ENCODE measurements around the gene ANO2.

- TF ChIP-seq, protein P1, sequence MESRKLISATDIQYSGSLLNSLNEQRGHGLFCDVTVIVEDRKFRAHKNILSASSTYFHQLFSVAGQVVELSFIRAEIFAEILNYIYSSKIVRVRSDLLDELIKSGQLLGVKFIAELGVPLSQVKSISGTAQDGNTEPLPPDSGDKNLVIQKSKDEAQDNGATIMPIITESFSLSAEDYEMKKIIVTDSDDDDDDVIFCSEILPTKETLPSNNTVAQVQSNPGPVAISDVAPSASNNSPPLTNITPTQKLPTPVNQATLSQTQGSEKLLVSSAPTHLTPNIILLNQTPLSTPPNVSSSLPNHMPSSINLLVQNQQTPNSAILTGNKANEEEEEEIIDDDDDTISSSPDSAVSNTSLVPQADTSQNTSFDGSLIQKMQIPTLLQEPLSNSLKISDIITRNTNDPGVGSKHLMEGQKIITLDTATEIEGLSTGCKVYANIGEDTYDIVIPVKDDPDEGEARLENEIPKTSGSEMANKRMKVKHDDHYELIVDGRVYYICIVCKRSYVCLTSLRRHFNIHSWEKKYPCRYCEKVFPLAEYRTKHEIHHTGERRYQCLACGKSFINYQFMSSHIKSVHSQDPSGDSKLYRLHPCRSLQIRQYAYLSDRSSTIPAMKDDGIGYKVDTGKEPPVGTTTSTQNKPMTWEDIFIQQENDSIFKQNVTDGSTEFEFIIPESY (IDR thresholded peaks at IDR 0.05) = no peak
- TF ChIP-seq, protein P2, sequence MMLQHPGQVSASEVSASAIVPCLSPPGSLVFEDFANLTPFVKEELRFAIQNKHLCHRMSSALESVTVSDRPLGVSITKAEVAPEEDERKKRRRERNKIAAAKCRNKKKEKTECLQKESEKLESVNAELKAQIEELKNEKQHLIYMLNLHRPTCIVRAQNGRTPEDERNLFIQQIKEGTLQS (IDR thresholded peaks at IDR 0.05) = no peak
- TF ChIP-seq CTCF (IDR thresholded peaks at IDR 0.05; ENCODE audit: low read depth, low read length, missing input control) (no peak), MAX (IDR thresholded peaks at IDR 0.05) (no peak), JUND (IDR thresholded peaks at IDR 0.05) (no peak)
Measured at GRCh38 chr12:5556946-5557673, 387.9 kb downstream of the ANO2 start.

All from liver (tissue), 3 donors.